HG02981 (cell line): ENCODE data around the gene SLCO4A1.

Experiments used
- ATAC-seq: cut with Tn5 transposase; IDR thresholded peaks from one replicate; pipeline ENCODE4 v1.9.1; 2021; ENCODE audit warnings: mild to moderate bottlenecking, moderate library complexity; ENCODE audit not compliant: unreplicated experiment

The SLCO4A1 gene

GRCh38 chr20:62663145-62664018 lies 21.1 kb downstream of the SLCO4A1 start:
- no peak for ATAC-seq

- ATAC-seq: no peak
Observed at GRCh38 chr20:62664019-62664971, 22.0 kb downstream of the SLCO4A1 start.

GRCh38 chr20:62665153-62665754 lies 23.0 kb downstream of the SLCO4A1 start:
- ATAC-seq: no peak

DNA sequence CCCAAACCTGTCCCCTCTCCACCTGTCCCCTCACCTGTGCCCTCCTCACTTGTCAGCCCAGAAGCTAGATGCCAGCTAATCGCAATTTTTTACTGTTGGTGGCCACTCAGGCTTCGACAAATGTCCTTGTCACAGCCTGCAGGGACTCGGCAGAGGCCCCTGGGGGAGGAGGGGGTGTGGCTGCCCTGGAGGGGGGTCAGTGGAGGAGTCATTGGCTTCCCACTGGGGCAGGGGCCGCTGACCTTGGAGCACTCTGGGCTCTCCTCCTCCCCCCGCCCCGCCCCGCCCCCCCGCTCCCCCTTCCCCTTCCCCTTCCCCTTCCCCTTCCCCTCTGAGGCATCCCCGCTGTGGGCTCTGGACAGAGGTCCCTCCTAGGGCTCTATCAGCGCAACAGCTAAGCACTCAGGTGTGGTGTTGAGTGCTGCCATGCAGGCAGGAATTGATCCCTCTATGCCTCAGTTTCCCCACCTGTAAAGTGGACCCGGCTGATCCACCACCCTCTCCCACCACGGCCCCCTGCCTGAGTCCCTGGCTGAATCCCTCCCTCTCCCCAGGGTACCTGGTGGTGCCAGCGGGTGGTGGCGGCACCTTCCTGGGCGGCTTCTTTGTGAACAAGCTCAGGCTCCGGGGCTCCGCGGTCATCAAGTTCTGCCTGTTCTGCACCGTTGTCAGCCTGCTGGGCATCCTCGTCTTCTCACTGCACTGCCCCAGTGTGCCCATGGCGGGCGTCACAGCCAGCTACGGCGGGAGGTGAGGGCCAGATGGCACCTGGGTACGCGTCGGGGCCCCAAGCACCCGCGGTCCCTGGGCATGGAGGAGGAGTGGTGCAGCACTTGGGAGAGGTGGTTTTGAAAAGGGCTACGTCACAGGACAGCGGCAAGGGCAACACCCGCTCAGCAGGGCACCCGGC lies 23.8 kb downstream of the SLCO4A1 start:
- ATAC-seq: no peak

DNA sequence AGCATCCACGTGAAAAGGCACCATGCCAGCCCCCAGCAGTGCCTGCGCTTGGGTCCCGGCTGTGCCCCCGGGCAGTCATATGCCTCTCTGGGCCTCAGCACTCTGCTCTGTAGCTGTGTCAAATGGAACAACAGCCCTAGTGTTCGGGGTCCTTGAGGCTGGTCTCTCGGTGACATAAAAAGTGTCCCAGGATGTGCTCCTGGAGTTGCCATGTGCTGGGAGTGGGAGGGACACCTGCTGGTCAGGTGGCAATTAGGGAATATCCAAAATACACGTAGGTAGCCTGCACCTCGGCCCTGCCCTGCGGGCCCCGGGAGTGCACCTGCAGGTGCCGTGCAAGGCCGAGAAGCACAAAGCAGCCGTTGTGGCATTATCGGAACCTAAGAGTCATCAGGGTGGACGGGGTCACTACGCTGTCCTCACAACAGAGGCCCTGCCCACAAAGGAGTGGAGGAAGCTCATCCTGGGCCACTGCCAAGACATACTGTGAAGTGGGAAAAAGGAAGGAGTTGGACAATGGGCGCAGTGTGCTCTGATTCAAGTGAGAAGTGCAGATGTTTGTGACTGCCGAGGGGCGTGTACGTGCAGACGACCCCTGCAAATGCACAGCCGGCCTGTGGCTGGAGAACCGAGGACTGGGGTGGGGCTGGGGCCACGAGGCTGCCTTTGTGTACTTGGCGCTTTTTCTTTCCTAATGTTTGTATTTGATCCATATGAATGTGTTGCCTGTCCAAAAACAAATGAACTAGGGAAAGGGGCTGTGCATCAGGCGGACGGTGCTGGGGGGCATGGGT lies 24.6 kb downstream of the SLCO4A1 start:
- no peak for ATAC-seq

DNA sequence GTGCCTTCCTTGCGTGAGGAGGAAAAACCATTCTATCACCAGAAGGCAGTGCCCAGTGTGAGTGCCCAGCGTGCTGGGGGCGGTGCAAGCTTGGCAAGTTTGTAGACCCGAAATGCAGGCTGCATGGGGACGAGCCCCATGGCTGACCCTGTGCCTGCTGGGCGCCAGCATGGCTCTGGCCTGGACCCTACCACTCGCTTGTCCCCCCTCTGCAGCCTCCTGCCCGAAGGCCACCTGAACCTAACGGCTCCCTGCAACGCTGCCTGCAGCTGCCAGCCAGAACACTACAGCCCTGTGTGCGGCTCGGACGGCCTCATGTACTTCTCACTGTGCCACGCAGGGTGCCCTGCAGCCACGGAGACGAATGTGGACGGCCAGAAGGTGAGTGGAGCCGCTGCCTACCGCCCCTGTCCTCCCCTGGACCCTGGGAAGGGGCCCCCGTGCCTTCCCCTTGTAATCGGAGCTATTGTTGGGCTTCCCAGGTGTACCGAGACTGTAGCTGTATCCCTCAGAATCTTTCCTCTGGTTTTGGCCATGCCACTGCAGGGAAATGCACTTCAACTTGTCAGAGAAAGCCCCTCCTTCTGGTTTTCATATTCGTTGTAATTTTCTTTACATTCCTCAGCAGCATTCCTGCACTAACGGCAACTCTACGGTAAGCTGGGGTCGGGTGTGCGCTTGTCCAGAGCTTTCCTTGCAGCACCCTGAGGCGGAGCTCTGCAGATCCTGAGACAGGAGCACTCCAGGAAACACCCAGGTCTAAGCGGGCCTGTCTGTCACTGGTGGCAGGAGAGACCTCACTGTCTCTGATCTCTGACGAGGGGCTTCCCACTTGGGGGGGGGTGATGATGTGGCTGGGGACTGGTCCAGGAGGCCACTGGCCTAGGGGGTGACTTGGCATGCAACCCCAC lies 25.5 kb downstream of the SLCO4A1 start:
- ATAC-seq: no peak

DNA sequence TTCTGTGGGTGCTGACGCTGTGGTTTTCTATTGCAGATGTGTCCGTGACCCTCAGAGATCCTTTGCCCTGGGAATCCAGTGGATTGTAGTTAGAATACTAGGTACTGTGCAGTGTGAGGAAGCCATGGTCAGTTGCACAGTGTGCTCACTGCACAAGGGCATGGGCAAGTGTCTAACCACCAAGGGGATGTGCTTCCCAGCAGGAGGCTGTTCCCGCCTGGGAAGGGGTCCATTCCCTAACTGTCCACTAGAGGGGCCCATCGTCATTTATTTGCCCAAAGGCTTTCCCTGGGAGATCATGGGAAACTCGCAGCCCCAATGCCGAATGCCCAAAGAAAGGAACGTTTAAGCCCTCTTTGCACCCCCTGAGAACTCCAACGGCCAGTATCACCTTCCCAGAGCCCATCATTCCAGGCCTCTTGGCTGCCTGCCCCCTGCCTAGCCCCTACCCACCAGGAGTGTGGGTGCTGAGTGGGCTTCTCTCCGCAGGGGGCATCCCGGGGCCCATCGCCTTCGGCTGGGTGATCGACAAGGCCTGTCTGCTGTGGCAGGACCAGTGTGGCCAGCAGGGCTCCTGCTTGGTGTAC lies 26.2 kb downstream of the SLCO4A1 start:
- ATAC-seq: no peak

- no peak for ATAC-seq
Observed at GRCh38 chr20:62669249-62669648, 26.9 kb downstream of the SLCO4A1 start.

DNA sequence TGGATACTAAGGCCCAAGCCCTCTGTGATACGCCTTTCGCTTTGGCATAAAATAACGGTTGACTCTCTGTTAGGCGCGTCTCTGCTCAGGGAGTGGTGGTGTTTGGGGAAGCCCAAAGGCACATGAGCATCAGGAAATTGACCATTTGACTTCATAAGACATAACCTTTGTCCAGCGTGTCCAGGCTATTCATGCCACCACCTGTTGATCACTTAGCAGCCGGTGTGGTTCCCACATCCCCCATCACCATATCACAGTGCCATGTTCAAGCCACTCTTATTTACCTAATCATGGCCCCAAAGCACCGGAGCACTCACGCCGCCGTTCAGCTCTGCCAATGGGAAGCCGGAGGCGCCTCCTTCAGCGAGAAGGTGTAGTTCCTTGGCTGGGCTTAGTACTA lies 27.9 kb downstream of the SLCO4A1 start:
- ATAC-seq: no peak

DNA sequence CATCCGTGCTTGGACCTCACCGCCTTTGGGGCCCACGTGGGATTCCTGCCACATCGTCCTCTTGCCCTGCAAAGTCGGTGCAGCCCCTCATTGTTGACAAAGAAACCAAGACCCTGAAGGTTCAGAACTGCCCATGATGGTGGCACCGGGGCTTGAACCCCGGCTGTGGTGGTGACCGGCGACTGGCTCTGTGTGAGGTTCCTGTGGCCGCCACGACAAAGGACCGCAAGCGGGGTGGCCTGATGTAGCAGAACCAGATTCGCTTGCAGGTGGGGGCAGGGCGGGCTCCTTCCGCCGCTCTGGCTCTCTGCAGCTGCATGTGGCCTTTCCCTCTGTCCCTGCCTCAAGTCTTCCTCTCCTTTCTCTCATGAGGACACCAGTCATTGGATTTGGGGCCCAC lies 28.7 kb downstream of the SLCO4A1 start:
- no peak for ATAC-seq

DNA sequence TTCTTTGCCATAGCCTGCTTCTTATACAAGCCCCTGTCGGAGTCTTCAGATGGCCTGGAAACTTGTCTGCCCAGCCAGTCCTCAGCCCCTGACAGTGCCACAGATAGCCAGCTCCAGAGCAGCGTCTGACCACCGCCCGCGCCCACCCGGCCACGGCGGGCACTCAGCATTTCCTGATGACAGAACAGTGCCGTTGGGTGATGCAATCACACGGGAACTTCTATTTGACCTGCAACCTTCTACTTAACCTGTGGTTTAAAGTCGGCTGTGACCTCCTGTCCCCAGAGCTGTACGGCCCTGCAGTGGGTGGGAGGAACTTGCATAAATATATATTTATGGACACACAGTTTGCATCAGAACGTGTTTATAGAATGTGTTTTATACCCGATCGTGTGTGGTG lies 29.5 kb downstream of the SLCO4A1 start:
- no peak for ATAC-seq

DNA sequence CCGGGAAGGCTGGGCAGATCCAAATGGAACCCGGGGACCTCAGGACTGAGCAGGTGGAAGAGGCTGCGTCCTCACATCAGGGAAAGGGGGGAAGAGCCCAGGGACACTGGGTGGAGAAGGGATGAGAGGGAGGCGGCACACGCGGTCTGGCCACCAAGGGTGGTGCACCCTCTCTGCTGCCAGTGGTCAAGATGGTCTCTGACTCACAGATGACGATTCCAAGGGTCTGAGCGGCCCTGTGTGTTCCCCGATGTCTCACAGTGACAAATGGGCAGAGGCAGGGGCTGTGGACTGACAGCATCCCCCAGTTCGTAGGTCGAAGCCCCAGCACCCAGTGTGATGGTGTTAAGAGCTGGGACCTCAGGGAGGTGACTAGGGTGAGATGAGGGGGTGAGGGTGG lies 32.1 kb downstream of the SLCO4A1 start:
- ATAC-seq: no peak

DNA sequence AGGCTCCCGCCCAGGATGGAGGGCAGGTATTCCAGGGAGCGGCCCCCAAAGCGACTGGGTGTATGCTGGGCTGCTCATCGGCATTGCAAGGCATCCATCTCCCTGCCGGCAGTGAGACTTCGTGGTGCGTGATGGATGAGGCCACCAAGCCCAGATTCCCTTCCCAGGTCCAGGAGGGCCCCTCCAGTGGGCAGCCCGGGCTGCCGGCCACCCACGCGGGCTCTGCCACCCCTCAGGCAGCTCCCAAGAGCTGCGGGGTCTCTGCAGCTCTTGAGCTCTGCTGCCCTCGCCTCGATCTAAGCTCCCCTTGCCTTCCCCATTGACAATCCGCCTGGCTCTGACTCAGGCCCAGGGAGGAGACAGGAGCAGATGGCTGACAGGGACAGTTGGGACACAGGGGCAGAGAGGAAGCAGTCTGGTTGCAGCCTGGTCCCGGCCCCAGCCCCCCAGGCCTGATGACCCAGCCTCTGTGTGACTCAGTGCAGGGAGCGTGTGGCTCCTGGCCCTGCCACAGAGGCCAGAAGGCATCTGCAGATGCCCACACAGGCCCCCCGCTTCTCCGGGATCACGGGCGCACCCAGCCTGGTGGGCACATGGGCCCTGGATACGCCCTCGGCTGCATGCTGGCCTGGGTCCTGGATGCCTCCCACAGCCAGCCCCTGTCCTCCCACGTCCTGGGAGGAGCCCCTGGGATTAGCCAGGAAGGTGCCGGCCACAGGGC lies 33.0 kb downstream of the SLCO4A1 start:
- ATAC-seq: no peak

- no peak for ATAC-seq
Observed at GRCh38 chr20:62675877-62676260, 33.6 kb downstream of the SLCO4A1 start.

- ATAC-seq: no peak
Observed at GRCh38 chr20:62676976-62677375, 34.7 kb downstream of the SLCO4A1 start.

- no peak for ATAC-seq
Observed at GRCh38 chr20:62677678-62678077, 35.4 kb downstream of the SLCO4A1 start.

DNA sequence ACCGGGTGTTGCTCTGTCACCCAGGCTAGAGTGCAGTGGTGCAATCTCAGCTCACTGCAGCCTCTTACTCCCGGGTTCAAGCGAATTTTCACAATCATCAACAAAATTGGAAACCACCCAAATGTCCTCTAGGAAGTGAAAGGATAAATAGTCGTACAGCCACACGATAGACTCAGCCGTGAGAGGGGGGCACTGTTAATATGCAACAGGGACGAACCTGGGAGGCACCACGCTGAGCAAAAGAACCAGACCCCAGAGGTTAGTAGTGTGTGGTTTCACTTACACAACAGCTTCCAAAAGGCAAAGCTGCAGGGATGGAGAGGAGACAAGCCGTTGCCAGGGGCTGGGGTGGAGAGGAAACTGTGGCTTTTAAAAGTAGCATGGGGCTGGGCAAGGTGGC lies 36.2 kb downstream of the SLCO4A1 start:
- ATAC-seq: no peak
